ENCODE data around the gene FMNL2.

The FMNL2 gene

DNA sequence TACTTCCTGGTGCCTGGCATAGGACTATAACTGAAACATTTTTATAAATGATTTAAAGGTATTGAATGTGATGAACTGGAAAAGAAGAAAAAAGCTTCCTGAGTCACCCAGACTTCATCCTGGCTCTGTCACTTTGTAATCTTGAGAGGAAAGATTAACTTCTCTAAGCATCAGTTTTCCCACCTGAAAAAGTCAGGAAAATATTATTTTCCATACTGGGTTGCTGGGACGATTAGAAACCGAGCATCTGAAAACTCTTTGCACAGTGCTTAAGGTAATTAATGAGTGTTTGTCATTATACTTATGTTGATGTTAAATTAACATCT lies 71.8 kb downstream of the FMNL2 start:
- no peak for DNase-seq

DNA sequence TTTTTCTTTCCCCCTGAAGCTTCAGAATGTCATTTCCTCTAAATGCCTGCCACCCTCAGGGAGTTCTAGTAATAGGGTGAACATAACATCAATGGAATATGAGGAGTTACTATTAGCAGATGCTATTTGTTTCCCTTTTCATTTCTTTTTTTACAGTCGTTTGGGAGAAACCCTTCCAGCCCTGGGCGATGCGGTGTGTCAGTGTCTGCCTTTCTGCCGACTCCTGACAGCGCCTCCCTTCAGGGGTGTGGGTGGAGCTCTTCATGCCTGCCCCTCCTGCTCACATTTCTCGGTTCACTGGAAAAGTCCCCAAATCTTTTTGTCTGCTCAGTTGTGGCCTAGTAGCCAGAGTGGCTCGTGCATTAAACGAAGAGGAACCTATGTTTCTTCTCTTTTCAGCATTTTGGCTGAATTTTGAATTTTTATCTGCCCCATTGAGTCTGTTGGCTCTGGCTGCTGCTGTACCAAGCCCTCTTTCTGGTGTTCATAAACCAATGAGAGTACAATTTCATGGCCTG lies 72.3 kb downstream of the FMNL2 start:
- no peak for DNase-seq

DNA sequence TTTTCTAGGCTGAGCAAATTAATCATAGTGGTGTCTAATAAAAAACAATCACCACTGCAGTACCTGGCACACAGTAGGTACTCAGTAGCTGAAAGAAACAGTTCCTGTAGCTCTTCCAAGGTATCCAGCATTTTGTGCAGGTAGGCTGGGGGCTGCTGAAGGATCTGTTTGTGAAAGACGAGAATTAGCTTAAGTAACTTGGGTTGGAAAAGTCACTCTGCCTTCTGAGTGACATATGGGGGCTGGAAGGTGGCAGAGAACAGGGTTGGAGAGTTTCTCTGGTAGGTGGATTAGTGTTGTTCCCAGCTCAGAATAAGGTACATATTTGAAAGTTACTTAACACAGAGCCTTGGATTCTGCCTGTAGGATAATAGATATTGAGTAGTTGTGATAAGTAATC lies 72.8 kb downstream of the FMNL2 start:
- DNase-seq = no peak

DNA sequence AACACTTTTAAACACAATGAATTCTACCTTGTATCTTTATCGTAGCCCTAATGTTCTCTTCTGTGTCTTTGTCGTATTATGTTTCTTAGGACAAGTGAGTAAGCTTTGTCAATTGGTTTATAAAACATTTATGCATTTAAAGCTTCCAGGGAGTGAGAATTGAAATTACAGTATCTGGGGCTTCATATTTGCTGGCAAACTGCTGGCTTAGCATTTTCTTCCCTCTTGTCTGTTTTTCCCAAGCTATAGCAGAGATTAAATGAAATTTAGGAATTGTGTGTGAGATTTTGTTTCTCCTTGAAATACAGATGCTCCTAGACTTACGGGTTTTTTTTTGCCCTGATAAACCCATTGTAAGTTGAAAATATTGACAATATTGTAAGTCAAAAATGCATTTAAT lies 73.3 kb downstream of the FMNL2 start:
- DNase-seq = no peak

DNA sequence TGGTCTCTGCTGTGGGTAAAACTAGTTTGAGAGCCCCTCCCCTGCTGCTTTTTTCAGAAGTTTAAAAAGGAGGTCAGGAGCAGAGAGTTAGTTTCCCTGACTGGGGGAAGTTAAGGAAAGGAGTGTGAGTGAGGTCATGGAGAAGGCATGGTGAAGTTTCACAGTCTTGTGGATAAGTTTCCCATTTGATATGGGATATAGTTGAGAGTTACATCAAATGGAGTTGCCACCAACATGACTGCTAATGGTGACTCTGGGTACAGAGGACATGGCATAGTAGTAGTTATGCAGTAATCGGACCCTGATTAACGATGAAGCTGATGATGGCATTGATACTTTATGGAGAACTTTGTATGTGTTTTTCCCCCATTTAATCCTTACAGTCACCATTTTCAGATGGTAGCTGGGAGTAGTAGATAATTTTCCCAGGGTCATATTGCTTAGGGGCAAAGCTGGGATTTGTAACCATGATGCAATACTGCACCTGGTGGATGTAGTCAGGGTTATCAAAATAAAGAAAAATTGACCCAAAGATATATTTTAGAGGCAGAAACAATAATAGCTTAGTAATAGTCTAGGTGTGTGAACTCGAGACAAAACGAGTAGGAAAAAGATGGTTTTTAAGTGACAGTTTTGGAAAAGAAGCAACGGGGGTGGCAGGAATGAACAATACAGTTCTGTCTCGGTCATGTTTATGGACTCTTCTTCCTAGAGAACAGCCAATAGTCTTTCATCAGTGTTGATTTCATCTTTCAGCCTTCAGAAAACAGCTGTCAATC lies 74.6 kb downstream of the FMNL2 start:
- DNase-seq = no peak

DNA sequence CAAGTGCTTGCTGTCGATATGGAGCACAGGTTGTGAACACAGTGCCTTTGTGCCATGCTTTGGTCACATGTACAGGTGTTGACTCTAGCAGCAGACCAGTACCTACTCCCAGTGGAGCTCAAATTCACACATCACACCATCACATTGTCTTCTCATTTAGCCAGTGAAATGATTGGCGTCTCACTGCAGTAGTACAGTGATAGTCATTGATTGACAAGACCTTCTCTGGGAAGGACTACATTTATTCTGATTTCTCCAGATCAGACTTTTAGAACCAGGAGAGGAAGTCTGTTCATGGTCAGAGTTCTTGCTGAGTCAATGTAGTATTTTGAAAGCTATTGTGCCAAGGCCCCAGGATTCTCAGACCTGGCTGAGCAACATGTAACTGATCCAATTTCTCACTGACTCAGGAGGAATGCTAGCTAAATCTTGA lies 75.2 kb downstream of the FMNL2 start:
- DNase-seq = no peak

DNA sequence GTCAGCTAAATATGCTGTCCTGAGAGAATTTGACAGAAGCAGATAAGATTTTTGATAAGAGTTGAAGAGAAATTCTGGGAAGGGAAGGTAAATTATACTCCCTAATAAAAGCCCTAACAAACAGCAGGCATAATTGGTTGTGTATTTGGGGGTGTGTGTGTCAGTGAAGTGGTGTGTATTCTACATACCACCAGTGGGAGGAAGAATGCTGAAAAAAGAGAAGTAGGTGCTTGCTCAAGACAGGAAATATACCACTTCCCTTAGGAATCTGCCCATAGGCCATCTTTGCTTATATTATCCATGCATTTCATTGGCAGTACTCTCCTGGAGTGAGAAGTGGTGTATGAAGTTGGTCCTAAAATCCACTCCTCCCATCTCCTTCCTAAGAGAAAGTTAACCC lies 76.2 kb downstream of the FMNL2 start:
- DNase-seq = no peak

DNA sequence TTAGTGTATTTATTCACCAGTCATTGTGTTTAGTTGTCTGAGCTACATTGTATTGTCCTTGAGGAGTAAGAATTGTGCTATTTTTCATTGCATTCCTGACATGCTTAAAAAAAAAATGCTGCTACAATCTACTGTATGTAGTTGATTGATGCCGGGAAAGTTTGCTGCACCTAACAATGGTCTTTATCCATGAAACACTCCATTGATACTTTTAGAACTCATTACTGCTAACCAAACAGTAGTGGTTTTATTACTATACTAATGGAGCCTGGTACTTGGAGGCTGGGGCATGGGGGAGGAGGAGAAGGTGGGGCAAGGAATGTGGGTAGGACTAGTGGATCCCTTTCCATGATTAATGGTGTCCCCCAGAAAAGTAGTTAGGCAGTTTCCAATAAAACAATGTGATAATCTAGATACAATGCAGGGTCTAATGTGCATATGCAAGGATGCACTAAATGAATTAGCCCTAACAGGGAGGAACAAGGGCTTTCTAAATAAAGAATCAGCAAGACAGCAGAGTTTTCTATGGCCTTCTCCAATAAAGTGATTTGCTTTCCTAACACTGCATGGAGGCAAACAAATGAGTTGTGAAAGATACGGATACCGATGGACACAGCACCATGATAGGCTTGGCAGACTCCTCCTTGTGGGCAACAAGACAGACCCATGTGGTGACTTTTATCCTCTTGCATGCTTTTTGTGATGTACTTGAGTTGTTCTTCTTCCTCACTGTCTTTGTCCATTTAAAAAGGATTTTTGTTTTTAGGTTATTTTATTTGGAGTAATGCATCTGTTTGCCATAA lies 78.5 kb downstream of the FMNL2 start:
- DNase-seq = no peak

DNA sequence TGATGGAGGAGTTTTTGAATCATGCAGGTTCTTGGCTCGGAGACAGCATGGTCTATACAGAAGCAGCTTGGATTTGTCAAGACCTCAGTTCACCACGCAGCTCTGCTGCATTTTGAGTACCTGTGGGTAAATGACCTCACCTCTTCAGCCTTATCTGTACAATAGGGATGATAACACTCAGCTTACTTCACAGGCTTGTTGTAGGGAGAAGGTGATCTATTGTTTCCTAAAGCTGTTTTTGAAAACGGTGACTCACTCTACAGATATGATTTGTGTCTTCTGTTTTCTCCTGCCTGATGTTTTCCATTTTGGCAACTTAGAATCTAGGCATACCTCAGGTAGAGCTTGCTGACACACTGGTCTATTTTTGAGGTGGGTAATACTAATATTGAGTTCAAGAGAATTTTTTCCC lies 80.3 kb downstream of the FMNL2 start:
- no peak for DNase-seq

DNA sequence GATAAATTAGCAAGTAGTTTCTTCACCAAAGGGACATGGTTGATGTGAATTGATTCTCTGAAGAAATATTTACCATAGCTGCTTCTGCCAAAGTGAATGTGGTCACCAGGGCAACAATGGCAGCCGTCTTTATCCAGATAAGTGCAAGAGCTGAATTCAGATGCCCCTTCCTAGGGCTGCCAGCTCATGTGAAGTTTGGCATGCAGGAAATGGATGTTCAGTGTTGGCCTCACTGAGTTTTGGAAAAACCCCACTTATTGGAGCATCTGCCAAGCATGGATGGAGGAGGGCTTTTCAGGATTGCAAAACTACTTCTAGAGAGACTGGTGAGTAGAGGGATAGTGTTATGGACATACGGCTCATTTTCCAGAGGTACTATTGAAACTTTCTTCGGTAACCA lies 80.8 kb downstream of the FMNL2 start:
- DNase-seq = no peak

DNA sequence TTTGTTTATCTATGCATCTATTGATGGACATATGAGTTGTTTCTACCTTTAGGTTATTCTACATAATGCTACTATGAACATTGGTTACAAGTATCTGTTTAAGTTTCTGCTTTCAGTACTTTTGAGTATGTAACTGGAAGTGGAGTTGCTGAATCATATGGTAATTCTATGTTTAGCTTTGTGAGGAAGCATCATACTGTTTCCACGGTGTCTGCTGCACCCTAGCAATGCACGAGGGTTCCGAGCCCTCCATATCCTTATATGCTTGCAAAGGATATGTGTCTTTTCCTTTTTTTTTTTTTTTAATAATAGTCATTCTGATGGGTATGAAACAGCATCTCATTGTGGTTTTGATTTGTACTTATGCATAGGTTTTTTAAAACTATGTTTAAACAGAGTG lies 83.7 kb downstream of the FMNL2 start:
- DNase-seq = no peak

DNA sequence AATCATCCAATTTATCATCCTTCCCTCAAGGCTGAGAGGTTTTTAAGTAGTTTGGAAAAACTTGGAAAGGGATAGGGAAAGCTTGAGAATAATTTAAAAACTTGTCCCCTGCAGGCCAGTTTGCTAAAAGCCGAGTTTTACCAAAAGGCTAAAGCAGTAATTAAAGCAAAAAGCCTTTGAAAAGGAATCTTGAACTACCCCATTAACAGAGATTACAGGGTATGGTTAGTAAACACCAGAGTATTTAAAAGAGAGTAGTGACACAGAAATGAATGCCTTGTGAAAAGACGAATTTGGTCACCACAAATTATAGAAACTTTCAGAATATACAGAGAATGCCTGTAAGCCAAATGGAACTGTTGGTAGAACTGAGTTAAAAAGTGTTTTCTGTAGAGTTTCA lies 85.0 kb downstream of the FMNL2 start:
- DNase-seq = no peak

DNA sequence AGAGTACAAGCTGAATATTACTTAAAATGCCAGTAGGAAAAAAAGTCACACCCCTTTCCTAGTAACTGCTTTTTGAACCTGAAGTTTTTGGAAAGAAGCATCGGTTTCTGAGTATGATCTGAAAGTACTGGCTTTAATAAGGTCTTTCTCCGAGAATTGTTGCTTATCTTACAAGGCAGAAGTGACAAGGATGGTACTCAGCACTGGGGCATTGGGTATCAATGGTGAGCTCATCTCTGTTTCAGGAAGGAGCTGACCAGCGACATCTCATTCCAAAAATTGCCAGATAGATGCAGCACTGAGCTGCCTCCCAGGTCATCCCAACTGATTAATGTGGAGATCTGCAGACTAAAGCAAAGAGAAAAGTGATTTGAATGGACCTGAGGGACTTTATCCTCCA lies 85.4 kb downstream of the FMNL2 start:
- DNase-seq = no peak

DNA sequence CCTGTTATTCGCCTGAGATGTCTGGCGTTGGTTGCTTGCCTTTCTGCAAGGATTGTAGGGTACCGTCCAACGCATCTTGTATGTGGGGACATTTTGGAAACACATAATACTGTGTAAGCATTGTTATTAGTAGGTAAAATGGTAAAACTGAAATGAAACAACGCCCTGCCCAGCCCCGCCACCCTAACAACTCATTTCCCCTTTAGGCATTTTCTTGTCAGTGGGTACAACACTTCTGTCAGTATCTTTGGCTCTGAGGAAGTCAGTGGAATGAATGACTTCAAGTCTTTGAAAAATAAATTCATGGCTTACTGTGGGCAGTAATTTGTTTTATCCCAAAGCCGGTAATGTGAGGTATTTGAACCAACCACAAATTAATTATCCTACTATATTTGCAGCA lies 86.0 kb downstream of the FMNL2 start:
- DNase-seq = no peak

DNA sequence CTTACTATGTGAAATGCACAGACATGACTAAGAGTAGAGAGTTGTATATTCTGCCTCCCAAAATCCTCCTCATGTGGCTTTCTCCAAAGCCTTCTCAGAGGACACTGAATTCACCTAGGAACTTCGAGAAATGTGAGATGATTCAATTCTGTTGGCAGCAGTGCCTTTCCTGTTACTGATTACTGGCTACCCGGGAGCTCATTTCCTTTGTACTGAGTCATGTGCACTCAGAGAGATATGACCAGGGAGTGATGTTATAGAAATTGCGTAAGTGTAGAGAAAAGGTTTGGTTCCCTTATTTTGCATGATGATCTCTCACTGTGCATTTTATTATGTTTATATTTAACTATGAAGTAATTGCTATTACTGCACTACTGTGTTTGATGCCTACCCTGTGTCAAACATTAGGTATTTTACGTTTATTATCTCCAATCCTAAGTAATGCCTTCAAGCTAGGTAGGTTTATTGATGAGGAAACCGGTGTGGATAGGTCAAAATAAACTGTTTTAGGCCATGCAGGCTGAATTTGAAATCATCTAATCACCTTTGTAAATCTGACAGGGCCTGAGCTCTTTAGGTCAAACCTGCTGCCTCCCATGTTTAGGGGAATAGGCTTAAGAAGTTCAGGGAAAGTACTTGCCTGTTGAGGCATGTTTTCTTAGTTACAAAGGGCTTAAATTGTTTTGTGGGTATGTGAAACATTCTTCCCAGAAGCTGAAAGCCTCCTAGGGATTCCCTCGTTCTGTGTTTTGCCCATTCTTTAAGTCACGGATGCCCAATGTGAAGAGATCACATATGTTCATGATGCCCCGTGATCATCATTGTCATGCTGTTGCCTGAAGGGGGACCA lies 86.8 kb downstream of the FMNL2 start:
- no peak for DNase-seq

DNA sequence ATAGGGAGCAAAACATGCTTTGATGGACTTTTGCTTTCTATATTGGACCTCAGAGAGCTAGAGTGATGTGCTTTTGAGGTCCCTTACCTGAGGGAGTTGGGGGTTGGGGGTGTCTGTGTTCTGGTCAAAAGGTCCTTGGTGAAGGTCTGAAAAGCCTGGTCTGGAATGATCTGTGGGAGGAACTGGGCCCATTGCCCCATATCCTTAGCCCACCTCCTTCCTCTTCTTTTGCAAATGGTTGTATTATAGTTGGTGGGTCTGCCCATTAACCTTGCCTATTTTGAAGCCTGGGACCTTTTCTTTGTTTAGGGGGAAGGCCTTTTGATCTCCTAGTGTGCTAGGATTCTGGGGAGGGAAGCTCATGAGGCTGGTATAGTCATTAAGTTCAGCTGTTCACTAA lies 88.7 kb downstream of the FMNL2 start:
- DNase-seq = no peak

DNA sequence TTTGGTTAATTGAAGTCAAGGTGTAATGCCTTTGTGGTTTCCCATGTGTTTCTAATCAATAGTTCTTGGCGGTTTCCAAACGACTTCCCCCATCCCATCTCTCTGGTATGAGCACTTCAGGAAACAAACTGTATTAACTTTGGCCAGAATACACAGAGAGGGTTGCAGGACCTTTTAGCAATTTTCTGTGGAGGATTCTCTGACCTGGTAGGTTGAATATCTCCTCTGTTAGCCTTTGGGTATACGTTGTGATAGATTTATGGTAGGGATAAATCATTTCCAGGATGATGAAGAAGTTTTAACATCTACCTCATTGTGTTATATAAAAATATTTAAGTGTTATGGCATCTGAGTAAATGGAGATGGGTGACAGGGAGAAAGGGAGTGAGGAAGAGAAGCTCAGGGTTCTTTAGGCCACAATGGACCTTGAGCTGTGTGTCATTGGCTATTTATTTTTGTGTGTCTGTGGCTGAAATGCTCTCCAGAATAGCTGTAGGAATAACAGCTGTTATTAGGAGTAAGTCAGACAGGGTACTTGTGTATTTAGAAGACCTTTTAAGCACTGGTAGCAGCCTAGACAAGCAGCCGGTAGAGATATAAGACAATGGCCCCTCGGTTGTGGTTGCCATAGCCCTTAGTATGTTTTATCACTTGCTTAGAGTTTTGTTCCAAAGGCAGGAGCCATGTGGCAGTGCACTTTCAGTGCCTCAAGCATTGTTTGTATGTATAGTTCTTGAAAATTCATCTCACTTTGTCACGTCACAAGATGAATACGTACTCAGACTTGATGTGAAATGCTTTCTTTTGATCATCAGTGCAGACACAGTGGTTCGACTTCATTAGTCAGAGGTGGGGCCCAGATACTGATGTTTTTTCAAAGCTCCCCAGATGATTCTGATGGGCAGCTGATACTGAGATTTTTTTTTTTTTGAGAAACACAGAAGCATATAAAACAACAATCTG lies 91.1 kb downstream of the FMNL2 start:
- DNase-seq = no peak

DNA sequence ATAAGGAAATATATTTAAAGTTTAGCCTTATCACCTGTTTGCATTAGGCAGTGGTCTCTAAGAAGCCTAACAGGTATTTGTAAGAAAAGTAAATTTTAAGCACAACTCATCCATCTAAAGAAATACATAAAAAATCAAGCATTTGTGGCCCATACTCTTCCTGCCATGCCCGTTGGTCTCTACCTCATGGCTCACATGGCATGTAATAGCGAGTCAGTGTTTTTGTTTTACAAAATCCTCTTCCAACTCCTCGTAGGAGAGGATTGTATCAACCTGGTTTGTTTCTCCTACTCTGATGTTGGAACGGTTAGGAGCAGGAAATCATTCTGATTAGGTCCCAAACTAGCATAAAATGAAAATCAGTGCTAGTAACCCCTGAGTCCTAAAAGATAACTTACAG lies 91.8 kb downstream of the FMNL2 start:
- no peak for DNase-seq

DNA sequence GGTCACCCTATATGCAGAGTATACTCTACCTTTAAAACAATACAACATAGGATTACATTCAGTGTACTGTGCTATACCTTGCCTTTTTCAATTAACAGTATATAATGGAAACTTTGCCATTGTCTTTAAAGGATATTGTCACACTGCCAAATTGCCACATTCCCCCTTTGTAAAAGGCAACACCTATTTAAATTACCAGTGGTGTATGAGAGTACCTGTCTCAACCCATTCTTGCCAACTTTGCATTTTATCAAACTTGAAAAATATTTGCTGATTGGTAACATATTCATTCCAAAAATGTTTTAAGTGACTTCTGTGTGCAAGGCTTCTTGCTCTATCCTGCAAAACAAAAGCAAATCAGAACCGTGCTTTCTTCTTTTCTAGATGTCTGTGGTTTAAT lies 92.9 kb downstream of the FMNL2 start:
- no peak for DNase-seq

DNA sequence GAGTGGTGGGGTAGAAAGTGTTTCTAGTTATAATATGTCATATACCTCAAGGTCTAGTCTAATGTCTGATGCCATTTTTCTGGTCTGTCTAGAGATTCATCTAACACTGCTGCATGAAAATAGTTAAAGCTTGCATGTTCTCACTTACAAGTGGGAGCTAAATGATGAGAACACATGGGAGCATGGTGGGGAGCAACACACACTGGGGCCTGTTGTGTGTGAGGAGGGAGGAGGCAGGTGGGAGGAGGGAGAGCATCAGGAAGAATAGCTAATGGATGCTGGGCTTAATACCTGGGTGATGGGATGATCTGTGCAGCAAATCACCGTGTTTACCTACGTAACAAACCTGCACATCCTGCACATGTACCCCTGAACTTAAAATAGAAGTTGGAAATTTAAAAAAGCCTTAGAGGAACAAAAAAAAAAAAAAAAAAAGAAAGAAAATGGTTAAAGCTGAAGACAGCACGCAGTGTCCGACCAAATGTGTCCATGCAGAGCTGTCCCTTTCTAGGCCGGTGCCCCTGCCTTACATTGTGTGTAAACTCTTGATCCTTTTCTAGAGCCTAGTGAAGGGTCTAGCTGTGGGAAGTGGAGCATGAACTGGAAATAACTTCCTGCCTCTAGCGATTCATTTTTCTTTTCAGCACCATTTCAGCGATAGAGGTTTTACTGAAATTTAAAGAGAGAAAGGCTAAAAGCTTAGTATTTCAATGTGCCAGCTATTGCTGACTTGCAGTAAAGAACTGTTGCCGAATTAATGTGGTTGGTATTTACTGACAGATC lies 94.0 kb downstream of the FMNL2 start:
- DNase-seq = no peak

DNA sequence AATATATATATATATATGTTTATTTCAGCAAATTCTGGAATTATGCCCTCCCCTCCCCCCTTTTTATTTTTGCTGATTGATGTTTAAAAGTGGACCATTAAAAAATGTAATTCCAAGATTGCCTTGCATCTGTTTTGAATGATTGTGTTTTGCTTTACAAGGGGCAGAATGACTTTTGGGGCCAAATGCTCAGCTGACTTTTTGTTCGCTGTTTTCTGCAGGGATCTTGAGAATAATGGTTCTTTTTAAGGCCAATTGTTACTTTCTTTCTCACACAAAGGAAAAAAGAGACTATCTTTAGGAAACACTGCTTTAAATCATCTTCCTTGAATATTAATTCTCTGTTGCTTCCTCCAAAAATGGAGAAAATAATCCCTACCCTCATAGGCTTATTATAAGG lies 95.9 kb downstream of the FMNL2 start:
- DNase-seq = no peak
